ENCODE measurements around the gene LAMA3.

The LAMA3 gene

GRCh38 chr18:23825496-23825895, 136.2 kb downstream of the LAMA3 start:
- no peak for TF ChIP-seq ZFX (IDR thresholded peaks at IDR 0.05)
- TF ChIP-seq, protein P1, sequence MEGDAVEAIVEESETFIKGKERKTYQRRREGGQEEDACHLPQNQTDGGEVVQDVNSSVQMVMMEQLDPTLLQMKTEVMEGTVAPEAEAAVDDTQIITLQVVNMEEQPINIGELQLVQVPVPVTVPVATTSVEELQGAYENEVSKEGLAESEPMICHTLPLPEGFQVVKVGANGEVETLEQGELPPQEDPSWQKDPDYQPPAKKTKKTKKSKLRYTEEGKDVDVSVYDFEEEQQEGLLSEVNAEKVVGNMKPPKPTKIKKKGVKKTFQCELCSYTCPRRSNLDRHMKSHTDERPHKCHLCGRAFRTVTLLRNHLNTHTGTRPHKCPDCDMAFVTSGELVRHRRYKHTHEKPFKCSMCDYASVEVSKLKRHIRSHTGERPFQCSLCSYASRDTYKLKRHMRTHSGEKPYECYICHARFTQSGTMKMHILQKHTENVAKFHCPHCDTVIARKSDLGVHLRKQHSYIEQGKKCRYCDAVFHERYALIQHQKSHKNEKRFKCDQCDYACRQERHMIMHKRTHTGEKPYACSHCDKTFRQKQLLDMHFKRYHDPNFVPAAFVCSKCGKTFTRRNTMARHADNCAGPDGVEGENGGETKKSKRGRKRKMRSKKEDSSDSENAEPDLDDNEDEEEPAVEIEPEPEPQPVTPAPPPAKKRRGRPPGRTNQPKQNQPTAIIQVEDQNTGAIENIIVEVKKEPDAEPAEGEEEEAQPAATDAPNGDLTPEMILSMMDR (conservative IDR thresholded peaks at IDR 0.05) = no peak
- peak overlapping the region; percentile 50; the same call in 1 of the 2 replicates for H3K27ac ChIP-seq

GRCh38 chr18:23825978-23826405, 136.7 kb downstream of the LAMA3 start:
- no peak for TF ChIP-seq ZFX (IDR thresholded peaks at IDR 0.05)
- TF ChIP-seq, protein P1 (conservative IDR thresholded peaks at IDR 0.05) = no peak
- H3K27ac ChIP-seq = peak overlapping the region; percentile 50; the same call in 1 of the 2 replicates

DNA sequence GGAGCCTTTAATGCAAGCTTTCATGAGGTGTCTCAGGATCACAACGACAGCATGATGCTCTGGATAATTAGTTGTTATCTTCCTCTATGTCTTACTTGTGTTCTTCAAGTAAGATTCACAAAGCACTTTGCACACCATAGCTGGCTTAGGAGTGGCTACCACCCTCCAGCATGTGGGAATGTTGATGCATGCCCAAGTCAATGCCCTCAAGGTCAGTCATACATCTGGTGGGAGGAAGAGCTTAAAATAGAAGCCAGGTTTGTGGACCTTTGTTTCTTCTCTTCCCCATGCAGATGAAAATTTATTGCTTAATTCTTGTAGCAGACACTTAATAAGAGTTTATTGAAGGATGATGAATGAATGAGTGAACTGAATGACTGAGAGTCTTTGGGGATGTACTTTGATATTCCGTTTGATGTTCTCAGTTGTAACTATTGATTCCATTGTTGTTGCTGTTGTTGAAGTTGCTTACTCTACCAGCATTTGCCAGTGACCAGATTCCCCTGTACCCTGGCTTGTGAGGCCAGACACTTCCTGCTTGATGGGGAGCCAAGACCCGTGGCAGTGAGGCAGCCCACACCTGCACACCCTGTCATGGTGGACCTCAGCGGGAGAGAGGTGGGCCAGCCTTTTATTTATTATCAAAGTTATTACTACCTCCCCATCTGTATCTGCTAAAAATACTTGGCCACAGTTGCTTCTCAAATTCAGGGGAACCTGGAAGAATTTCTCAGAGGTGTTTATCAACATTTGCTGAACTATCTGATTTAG, 137.8 kb downstream of the LAMA3 start:
- TF ChIP-seq, protein P1 (conservative IDR thresholded peaks at IDR 0.05) = no peak
- no peak for TF ChIP-seq ZFX (IDR thresholded peaks at IDR 0.05)
- peak overlapping the region; percentile 50; the same call in 1 of the 2 replicates for H3K27ac ChIP-seq

DNA sequence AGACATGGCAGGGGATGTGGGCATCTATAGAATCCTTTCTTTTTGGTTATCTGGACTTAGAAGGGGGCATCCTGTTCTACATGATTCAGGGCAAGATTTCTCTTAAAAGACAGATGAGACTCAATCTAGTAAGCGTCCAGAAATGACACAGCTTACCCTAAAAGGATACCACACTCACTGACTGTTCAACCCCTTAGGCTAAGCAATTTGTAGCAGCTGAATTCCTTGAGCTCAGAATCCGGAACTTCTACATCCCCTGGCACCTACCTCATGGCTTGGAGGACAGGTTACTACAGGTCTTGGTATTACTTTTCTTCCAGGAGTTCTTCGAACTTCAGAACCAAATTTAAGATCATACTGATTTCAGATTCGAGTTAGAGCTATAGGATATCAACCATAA, 138.4 kb downstream of the LAMA3 start:
- TF ChIP-seq, protein P1 (conservative IDR thresholded peaks at IDR 0.05) = no peak
- TF ChIP-seq ZFX (IDR thresholded peaks at IDR 0.05) = no peak
- no peak overlapping the region; the same call in 1 of the 2 replicates for H3K27ac ChIP-seq

DNA sequence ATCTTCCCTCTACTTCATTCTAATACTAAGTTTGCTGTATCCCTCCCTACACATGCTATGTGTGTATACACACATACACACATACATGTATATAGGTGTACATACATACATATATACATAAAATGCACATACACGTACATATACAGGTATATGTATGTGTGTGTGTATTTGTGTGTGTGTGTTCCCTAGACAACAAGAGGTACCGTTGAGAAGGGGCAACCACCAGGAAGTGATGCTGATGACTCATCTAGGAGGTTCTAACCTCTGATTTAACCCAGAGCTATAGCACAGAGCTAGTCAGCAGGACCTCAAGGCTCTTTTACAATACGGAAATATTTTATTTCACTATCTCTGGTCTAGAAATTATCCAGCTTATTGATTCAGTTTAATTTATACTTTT, 139.2 kb downstream of the LAMA3 start:
- TF ChIP-seq, protein P1 (conservative IDR thresholded peaks at IDR 0.05) = no peak
- TF ChIP-seq ZFX (IDR thresholded peaks at IDR 0.05) = no peak
- H3K27ac ChIP-seq = no peak overlapping the region

- TF ChIP-seq, protein P1 (conservative IDR thresholded peaks at IDR 0.05) = no peak
- no peak for TF ChIP-seq ZFX (IDR thresholded peaks at IDR 0.05)
These were observed 143.7 kb downstream of the LAMA3 start for GRCh38 chr18:23832911-23833310.

DNA sequence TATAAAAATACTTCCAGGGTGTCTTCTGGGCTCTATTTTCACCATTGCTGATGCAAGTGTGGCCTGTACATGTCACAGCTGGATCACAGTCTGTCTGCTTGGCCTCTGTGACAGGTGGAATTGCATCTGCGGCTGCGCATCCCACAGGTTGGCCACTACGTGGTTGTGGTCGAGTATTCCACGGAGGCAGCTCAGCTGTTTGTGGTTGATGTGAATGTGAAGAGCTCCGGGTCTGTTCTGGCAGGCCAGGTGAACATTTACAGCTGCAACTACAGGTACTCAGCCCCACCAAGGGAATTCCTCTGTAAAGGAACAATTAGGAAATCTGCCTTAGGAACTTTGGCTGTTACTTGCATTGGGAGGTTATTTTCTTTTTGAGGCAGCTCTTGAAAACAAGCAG, 144.5 kb downstream of the LAMA3 start:
- TF ChIP-seq ZFX (IDR thresholded peaks at IDR 0.05) = no peak
- TF ChIP-seq, protein P1 (conservative IDR thresholded peaks at IDR 0.05) = no peak
- H3K27ac ChIP-seq = no peak overlapping the region

More at GRCh38 chr18:23832911-23833310, 143.7 kb downstream of the LAMA3 start:
- no peak overlapping the region for H3K27ac ChIP-seq

Measured in C4-2B (cell line).